NCI-H460 (cell line): ENCODE data around the gene UNC119. TPM values are rescaled to one million over a fixed set of nuclear protein-coding genes. Genes with fewer than 3 reads are reported as not detected.
A peak's percentile ranks its signal among the peaks of the same experiment; 100 is the strongest.
"Not testable (repeated sequence)": the region's sequence is repeated elsewhere in the genome, so short reads cannot be mapped to it uniquely, and the experiment has no call there.

Experiments
- DNase-seq: peaks from one replicate; pipeline ENCODE4 v3.0.0-alpha.2; 2016; ENCODE audit warnings: low read depth; ENCODE audit errors: extremely low read depth
- polyA plus RNA-seq: library from polyadenylated mRNA; depleted of rRNA; stranded (reverse); fragments of >200 nt; gene quantifications from 2 replicates; pipeline ENCODE4 v1.2.3, GENCODE V29; 2014; cell fraction: nucleus; rRNA removed
- total RNA-seq: library from RNA; depleted of rRNA; stranded (reverse); fragments of >200 nt; shearing (Covaris generic); gene quantifications from 2 replicates; pipeline ENCODE4 v1.2.3, GENCODE V29; 2014; rRNA removed

UNC119 gene
- total RNA-seq = 23.6 and 24.2 TPM in 2 replicates
- polyA plus RNA-seq = 49.7 and 464 TPM in 2 replicates

DNA sequence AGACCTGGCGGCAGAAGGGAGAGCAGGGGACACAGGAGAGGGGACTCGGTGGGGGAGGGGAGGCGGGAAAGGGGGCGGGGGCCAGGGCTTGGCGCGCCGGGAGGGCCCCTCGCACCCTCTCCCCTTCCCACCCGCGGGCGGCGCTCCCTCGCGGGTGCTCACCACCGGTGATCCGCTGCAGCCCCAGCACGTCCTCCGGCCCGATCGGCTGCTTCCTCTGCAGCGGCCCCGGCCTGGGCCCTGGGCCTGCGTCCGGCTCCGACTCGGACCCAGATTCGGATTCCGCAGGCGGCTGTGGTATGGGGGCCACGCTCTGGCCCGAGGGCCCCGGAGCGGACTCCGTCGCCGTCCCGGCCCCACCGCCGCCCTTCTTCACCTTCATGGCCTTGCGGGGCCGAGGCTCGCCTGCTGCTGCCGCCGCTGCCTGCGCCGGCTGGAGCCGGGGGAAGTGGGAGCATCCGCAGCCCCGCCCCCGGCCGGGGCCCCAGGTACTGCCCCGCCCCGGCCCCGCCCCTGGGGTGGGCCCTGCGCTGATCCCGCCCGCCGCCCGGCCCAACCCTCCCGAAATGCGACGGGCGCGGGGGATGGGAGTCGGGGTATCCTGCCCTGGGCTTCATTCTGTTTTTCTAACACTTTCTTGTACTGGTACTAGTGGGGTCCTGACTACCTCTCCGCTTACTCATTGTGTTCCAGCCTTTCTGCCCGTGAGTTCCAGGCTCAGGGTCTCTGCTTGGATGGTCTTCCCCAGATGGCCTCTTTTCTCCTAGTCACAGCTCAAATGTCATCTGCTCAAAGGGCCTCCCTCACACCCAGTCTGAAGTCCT lies at the start of gene UNC119:
TSS of gene UNC119 (minus strand) at position 449 of the 824 bp plus-strand sequence. CDS start at position 382, 67 bp downstream.
- DNase-seq = peak; percentile 53

DNA sequence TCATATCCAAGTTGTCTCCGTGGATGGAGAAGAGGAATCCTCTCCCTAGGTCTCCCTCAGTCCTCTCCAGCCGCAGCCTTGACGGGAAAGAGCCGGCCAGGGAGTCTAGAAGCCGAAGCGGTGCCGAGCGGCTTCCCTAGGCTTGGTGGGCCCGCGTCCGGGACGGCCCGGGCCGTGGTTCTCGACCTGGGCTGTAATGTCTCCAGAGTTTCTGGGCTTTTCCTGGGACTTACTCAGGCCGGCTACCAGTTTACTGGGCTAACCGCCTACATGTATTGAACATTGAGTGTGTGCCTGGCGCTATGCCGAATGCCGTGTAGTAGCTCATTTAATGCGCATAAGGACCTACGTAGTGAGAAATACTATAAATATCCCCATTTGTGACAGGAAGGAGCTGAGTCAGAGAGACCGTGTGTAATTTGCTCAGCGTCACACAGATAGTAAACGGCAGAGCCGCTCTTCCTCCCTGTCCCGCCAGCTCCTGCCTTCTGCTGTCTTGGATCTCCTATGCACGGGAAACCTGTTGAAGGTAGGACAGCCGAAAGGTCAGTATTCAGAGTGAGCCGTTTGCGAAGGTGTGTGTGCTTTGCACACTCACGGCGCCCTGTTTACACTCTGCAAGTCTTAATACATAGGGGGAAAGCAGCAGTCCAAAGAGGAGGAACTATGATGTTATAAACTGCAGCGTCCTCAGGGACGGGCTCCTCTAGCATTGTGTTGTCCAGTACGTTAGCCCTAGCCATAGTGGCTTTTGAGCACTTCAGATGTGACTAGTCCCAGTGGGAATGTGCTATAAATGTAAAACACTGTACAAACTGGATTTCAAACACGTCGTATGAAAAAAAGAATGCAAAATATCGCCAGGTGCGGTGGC lies 47.1 kb upstream of the UNC119 start:
- DNase-seq = peak; percentile 80

DNA sequence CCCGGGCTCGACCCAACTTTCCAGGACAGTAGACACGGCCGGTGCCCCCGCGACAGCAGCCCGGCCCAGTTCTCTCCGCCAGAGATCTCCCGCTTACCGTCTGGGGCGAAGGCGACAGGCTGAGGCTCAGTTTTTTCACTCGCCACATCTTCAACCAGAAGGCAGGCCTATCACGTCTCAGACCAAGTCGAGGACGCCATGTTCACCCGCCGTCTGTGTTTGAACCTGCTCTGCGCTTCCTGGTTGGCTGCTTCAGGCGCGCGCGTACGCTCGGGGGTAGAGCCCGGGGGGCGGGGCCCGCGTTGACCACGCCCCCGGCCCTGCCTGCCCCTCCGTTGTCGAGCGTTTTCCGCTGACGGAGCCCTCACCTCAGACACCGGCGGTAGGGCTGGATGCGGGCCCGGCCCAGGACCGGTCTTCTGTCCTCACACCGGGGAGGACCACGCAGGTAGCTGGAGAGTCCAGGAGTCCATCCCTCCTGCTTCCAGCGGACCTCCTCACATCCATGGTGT lies 46.4 kb upstream of the UNC119 start, which contains the start of gene SPAG5:
TSS of gene SPAG5 (minus strand) at position 227 of the 512 bp plus-strand sequence. CDS start at position 148, 79 bp downstream.
- DNase-seq = peak; percentile 92

DNA sequence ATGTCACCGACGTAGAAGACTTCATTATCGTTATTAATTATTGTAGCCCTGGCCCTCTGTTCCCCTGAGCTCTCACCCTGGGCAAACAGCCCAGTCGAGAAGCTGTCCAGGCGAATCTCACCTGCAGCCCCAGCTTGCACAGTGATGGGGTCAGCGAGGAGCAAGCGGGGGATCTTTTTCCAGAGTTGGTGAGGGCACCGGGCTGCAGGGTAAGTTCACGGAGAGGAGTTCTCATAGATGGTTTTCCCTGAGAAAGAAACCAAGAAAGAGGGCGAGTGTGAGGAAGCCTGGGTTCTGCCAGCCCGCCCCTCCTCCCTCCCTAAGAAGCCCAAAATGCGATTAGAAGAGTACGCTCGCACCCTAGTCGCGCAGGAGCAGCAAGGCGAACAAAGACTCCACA lies 46.0 kb upstream of the UNC119 start:
- no peak for DNase-seq

DNA sequence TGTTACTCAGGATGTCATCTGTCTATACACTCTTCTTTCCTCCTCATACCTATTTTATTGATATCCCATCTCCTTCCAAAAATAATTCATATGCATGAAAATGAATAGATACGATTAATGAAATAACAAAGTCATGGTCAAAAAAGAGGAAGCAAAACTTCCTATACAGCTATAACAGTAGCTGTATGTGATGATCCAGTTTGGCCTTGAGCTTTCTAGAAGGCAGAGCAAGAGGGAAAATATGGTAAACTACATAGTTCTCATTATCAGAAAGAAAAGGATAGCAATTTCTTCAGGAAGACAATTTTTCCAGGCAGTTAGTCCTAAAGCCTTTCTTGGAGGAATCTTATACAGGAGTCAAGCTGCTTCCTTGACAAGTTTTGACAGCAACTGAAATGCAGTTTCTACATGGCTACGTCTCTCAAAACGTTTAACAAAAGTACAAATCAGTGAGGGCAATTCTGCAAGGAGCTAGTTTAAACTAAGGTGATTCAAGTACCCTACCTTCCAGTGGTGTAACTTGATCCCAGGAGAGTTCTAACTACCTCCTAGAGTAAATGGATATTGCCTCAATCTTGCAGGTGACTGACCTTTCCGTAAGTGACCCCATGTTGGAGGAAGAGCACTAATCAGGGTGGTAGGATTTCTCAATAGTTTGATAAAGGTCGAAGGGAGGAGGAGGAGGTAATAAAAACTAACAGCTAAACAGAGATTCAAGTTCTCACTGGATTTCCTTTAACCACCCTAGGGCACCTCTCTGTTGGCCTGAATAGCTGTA lies 45.4 kb upstream of the UNC119 start:
- no peak for DNase-seq

DNA sequence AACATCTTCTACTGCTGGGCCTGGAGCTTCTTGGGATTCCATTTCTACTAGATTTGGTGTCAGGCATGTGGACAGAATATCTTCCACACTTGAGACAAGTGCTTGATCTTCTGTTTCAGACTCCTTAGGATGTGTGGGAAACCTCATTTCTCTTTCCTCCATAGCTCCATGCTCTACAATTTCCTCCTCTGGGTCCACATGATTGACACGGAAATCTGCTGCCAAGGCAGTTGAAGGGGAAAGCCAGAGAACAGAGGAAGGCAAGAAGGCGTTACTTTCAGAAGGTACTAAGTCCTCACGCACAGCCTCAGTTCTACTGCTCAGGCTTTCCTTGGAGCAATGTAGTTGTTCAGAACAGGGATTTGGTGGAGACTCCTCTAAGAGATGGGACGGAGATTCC lies 39.8 kb upstream of the UNC119 start:
- DNase-seq = no peak

DNA sequence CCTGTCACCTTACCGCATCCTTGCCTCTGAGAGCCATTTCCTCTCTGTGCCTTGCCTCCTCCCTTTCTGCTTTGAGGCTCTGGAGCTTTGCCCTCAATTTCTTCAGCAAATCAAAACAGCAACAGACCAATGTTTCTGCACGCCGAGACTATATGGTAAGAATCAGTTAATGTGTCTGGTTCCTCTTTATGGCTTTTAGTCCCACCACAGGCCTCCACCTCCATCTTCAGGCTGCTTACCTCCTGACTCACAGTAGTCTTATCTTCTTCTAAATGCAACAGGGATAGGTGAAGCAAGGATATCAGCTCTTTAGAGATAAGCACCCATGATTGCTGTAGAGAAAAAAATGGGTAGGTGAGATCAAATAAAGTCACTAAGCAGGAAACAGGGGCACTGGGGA lies 33.4 kb upstream of the UNC119 start:
- no peak for DNase-seq

DNA sequence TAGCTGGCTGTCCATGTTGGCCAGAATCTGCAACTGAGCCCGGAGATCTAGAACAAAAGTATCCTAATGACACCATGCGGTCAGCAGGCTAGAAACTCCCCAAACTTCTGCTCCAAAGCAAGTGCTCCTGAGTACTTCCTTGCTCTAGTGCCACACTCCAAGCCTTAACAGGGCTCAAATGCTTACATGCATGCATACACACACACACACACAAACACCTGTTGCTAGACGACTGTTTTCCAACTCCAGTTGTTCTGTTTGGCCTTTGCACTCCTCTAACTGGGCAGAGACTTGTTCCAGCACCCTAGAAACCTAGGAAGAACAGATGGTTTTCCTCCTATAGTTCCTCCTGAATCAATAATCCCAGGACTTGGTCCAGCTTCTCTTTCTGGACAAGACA lies 32.0 kb upstream of the UNC119 start:
- DNase-seq = no peak

DNA sequence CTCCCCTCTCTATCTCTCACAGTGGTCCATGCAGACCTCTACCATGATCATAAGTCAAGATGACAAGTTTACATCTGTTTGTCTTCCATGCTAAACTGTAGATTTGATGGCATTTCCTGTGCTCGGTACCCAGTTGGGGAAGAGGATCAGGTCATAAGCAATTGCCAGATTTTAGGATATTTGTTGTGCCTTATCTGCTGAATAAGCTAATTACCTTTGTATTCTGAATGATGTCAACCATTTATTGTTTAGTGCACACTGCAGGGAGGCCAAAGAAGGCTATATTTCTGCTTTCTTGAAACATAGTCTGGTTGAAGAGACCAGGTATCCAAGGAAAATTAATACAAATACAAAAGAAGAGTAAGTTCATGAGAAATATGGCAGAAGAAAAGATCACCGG lies 30.1 kb upstream of the UNC119 start:
- DNase-seq = no peak

DNA sequence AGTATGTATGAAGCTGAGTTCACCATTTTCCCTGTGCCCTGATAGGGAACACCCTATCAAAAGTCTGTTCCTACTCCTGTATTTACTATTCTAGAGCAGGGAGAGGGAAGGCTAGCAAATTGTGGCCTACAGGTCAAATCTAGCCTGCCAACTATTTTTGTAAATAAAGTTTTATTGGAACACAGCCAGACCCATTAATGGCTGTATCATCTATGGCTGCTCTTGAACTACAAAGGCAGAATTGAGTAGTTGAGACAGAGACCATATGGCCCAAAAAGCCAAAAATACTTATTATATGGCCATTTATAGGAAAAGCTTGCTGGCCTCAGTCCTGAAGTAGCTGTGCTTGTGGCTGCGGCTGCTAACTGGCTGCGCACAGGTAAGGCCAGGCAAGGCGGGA lies 28.5 kb upstream of the UNC119 start:
- DNase-seq = no peak

DNA sequence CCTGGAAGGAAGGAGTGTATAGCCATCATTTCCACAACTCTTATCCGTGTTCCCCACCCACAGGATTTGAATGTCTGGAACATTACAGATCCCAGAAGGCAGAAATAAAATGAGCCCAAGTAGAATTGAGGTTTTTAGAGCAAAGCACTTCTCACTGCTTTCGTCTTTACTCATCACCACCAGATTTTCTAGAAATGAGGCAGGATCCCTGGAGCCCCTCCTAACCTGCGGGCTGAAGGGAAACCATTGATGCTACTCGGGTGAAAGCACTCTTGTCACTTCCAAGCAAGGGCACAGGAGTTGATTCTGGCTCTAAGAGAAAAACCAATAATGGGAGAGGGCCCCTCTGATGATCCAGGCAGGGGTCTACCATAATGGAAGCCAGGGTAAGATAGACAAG lies 27.1 kb upstream of the UNC119 start:
- no peak for DNase-seq

DNA sequence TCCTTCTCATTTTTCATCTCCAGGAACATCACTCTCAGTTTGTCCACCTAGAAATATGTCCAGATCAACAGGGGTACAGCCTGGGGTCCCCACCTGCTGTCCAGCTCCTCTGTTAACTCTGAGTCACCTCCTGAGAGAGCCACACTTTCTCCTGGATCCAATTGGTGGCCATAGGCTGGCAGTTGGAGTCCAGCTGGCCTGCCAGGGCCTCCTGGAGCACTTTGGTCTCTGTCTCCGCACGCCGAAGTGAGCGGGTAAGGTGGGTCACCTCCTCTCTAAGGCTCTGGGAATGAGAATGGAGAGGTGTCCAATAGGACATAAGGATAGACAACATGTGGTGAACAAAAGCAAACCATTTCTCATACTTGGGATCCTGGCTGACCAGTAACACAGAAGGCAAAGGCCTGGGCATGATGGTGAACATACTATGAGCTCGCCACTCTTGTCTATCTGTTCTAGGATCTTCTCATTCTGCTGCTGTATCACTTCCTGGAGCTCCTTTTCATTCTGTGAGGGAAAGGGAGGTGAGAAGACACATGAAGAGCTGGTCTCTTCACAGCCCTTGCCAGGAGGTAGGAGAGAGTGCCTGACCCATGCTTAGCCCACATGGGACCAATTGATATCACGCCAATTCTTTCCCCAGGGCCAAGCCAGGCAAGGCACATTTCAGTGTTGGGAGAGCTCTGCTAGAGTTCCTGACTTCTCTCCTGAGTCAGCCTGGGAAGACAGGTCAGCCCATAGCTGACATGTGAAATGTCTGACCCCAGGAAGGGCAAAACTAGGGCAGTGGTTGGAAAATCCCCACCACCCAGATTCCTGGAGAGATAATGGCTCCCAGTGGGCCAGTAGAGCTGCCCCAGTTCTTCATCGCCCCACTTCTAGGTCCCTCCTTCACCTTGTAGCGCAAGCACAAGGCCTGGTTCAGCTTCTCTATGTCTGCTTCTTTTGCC lies 26.1 kb upstream of the UNC119 start:
- no peak for DNase-seq

DNA sequence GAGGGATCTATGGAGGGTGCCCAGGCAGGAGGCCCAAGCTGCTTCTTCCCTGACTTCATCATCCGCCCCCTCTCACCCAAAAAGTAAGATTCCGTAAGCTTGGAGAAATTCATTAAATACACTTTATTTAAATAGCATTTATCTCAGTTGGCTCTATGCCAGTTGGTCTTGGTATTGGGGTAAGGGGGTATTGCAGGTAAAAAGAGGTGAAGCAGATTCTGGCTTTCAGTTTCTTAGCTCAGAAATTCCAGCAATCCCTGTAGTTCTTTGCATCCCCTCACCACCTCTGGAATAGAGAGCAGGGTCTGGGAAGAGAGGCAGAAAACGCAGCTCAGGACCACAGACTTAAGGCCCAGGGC lies 25.0 kb upstream of the UNC119 start:
- DNase-seq = no peak

DNA sequence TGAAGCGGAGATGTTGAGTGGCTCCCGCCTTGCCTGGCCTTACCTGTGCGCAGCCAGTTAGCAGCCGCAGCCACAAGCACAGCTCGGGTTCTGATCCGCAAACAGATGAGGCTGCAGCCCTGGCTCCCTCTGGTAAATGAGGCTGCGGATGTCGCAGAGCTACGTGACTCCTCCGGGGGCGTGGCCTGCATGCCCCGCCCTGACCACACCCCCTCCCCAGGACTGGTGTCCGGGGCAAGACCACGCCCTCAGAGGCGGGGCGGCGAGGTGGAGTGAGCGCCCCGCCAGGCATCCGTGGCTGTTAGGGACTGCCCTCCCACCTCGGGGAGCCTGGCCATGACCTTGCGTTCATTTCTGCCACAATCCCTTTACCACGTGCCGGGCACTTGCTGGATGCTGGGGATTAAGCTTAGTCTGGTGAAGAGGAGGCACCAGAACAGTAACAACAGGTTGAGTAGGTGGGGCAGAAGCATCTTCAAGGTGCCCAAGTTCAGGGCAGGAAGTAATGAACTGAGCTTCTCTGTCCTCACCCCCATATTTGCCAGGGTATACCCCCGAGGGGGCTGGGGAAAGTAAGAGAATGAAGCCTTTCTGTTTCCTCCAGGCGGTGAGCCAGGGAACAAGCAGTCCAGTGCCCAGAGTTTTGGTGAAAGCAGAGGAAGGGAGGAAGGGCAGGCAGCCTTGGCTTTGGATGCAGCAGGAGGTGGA lies 24.5 kb upstream of the UNC119 start, which contains the start of gene ALDOC:
TSS of gene ALDOC (minus strand) at position 138 of the 708 bp plus-strand sequence. CDS start 1,363 bp downstream, outside the sequence.
- peak; percentile 93 for DNase-seq

DNA sequence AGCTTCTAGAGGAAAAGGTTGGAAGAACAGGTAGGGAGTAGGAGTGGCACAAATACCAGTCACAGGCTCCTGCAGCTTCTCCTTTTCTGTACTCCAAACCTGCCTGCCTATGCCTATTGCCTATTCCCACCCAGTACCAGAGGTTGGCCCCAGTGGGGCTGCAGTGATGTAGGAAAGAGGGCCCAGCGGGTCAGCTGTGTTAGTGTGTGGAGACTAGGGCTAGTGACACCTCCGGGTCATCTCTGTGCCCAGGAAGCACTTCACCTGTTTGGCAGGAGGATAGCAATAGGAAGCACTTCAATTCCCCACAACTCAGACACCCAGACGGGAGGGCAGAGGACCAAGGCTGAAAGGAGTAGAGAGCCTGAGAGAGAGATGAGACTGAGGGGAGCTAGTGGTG lies 23.6 kb upstream of the UNC119 start:
- DNase-seq = not testable (repeated sequence)

DNA sequence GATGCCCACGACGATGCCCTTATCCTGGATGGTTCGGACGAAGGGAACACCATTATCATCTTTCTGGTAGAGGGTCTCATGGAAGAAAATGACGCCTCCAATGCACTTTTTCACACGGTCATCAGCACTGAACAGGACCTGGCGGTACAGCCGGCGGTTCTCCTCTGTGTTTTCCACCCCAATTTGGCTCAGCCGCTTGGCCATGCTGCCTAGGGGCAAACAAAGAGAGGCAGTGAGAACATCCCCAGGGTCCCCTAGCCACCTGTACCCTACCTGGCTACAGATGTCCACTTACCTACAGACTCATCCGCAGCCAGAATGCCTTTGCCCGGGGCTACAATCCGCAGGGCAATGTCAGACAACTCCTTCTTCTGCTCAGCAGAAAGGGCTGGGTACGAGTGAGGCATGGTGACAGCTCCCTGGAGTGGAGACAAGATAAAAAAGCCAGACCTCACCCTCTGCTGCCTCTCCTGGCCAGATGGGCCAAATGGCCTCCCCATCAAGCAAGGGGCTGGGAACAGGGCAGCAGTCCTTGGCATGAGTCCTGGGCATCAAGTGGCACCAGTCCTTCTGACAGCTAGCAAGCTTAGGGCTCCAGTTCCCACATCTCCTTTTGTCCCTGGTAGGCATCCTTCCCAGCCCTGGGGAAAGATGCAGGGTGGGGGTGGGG lies 22.8 kb upstream of the UNC119 start:
- DNase-seq = no peak

DNA sequence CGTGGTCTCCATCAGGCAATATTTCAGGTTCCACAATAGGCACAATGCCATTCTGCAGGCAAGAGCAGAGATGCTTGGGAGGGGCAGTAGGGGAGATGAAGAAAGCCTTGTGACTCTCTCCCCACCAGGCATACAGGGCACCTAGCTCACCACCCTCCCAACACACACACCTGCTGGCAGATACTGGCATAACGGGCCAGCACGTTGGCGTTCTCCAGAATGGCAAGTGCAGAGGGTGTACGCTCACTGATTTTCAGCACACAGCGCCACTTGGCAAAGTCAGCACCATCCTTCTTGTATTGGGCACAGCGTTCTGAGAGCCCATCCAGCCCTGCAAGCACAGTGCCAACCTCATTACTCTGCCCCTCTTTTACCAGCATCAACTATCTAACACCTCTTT lies 22.1 kb upstream of the UNC119 start:
- no peak for DNase-seq

DNA sequence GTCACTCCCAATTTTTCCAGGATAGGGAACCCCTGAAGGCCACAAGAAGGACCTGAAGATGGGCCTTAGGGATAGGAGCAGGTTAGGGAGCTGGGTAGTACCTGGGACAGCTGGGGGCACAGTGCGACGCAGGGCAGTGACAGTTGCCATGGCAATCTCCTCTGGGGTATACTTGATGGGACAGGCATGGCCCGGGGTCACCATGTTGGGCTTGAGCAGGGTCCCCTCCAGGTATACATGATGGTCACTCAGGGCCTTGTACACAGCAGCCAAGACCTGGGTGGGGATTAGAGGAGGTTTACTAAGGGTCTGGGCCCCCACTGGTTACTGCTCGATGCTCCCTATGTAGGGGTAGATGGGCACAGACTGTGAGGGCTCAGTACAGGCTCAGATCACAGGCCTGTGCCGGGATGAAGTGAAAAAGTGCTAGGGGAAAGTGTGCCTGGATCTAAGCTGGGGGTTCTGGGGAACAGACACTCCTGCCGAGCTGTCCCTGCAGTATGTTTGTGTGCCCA lies 21.6 kb upstream of the UNC119 start:
- DNase-seq = no peak
